Upper lobe of left lung (tissue), 6 donors: Measurements from ENCODE around the gene SPOP. TPM values are rescaled to one million over a fixed set of nuclear protein-coding genes. Genes with fewer than 3 reads are reported as not detected.
A peak's percentile ranks its signal among the peaks of the same experiment; 100 is the strongest.

Experiments
- ATAC-seq, 2 donors: fragments of 200-7000 bp; cut with Tn5 transposase; one replicate each; pipeline ENCODE4 v1.9.1; 2022; ENCODE audit warnings: mild to moderate bottlenecking in 2 of 2, moderate library complexity in 2 of 2; ENCODE audit not compliant: low FRiP score in 2 of 2
- DNase-seq, 2 donors: peaks; one replicate each; pipeline ENCODE4 v3.0.0-alpha.2; 2019 to 2020
- H3K27ac ChIP-seq, 4 donors: fragments of 200-600 bp; sonication (generic); one replicate each; pipeline ENCODE4 v1.5.1; 2016 to 2019
- H3K27me3 ChIP-seq, 4 donors: fragments of 200-600 bp; sonication (generic); one replicate each; pipeline ENCODE4 v1.5.1; 2017 to 2019
- H3K36me3 ChIP-seq, 4 donors: fragments of 200-600 bp; sonication (generic); one replicate each; pipeline ENCODE4 v1.5.1; 2016 to 2019
- H3K4me1 ChIP-seq, 4 donors: fragments of 200-600 bp; sonication (generic); one replicate each; pipeline ENCODE4 v1.5.1; 2018 to 2019
- H3K4me3 ChIP-seq, 4 donors: fragments of 200-600 bp; sonication (generic); one replicate each; pipeline ENCODE4 v1.5.1; 2017 to 2019; ENCODE audit warnings: mild to moderate bottlenecking in 2 of 4, moderate library complexity in 1 of 4
- H3K9me3 ChIP-seq, 4 donors: fragments of 200-600 bp; sonication (generic); one replicate each; pipeline ENCODE4 v1.5.1; 2018 to 2019
- EP300 ChIP-seq, 4 donors: sonication (generic); formaldehyde crosslinking; IDR thresholded peaks; one replicate each; pipeline ENCODE4 v1.5.1; 2017; ENCODE audit warnings: antibody characterized with exemption in 4 of 4, control low read depth in 2 of 4
- POLR2A ChIP-seq, 4 donors: fragments of 450-650 bp; IDR thresholded peaks; one replicate each; pipeline ENCODE4 v1.5.1; 2016 to 2017; ENCODE audit warnings: antibody characterized with exemption in 4 of 4, mild to moderate bottlenecking in 2 of 4
- POLR2AphosphoS5 ChIP-seq, 2 donors: sonication (generic); formaldehyde crosslinking; IDR thresholded peaks; one replicate each; pipeline ENCODE4 v1.5.1; 2017; ENCODE audit warnings: antibody characterized with exemption in 2 of 2
- WGBS, 2 donors: methylation state at CpG; one replicate each; pipeline ENCODE4 v1.1.5; 2017 to 2018; 5-methylcytosine and 5-hydroxymethylcytosine counted together
- total RNA-seq, 6 donors: library from RNA; depleted of rRNA in 4 of 6; stranded (reverse); fragments of >200 nt in 4 of 6; gene quantifications; one replicate each; pipeline versions ENCODE4 v1.1.0 to v1.2.1, GENCODE V29; 2016 to 2021
- TF ChIP-seq, protein P1 (sequence below), 6 experiments: fragments of 450-650 bp in 4 of 6; fragments of 200-600 bp in 2 of 6; sonication (generic) in 2 of 6; IDR thresholded peaks; one replicate each; pipeline ENCODE4 v1.5.1; 2016 to 2019; ENCODE audit warnings: antibody characterized with exemption in 6 of 6
- donor health status: DM: no; HTN: no; CAD: no; lungs with moderate emphysema.
- donor health status: DM: no; HTN: yes; CAD: no; lungs with severe emphysema.

The SPOP gene
- total RNA-seq, 6 donors from 2014 or later: 56.6 to 99.2 (median 80.4) TPM

DNA sequence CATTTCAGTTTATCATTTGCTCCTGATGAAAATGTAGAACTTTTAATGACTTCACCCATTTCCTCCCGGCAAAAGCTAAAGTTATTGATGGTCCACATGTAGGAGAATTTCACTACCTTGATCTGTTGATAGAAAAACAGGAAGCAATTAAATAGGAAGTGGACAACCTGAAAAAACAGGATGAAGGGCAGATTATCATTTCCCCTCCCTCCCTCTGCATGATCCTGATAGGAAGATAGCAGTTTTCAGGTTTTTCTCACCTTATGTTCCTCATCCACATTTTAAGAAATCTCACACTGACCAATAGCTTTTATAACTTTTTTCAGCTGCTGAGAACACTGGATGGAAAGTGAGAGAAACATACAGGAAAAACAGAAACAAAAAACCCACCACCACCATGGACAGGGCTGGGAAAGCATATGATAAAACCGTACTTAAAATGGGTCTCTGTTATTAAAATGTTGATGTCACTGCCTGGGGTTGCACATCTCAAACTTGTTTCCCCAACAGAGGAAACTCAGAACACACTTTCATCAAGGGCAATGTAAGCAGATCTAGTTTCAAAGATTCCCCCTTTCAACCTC lies 55.9 kb downstream of the SPOP start:
- Histone ChIP-seq H3K9me3 (no peaks in the 10 kb centered on the region), H3K27me3 (no peaks in the 10 kb centered on the region), H3K36me3 (peaks cover 12 to 54% (median 30%) of the 10 kb centered on the region in 4 donors), H3K4me3 (no peak overlapping the region), H3K27ac (no peak overlapping the region), H3K4me1 (peaks cover 3 to 25% (median 14%) of the 10 kb centered on the region in 4 donors)
- DNase-seq: no peak
- 57 to 60% methylated on average over 2 of the region's 2 CpGs for WGBS, 2 donors
- ATAC-seq: no peak
- TF ChIP-seq POLR2AphosphoS5 (IDR thresholded peaks at IDR 0.05) (no peak), POLR2A (IDR thresholded peaks at IDR 0.05) (no peak), EP300 (IDR thresholded peaks at IDR 0.05) (no peak)
- TF ChIP-seq, protein P1, sequence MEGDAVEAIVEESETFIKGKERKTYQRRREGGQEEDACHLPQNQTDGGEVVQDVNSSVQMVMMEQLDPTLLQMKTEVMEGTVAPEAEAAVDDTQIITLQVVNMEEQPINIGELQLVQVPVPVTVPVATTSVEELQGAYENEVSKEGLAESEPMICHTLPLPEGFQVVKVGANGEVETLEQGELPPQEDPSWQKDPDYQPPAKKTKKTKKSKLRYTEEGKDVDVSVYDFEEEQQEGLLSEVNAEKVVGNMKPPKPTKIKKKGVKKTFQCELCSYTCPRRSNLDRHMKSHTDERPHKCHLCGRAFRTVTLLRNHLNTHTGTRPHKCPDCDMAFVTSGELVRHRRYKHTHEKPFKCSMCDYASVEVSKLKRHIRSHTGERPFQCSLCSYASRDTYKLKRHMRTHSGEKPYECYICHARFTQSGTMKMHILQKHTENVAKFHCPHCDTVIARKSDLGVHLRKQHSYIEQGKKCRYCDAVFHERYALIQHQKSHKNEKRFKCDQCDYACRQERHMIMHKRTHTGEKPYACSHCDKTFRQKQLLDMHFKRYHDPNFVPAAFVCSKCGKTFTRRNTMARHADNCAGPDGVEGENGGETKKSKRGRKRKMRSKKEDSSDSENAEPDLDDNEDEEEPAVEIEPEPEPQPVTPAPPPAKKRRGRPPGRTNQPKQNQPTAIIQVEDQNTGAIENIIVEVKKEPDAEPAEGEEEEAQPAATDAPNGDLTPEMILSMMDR (IDR thresholded peaks at IDR 0.05): no peak

DNA sequence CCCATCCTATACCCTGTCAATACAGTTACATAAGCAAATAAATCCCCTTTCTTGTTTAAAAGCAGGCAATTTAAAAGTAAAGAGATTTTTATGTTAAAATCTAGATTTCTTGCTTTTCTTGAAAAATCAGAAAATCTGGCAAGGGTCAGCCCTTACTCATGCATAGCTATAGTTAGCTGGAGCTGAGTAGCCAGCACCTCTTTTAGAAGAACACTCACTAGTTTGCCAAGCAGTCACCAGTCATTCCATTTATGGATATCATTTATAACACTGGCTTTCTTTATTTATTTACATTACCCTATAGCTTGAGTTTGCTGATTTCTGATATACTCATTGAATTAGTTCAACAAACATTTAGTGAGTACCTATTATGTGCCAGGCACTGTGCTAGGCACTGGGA lies 56.5 kb downstream of the SPOP start:
- H3K9me3 ChIP-seq: no peaks in the 10 kb centered on the region
- no peak for TF ChIP-seq POLR2AphosphoS5 (IDR thresholded peaks at IDR 0.05)
- TF ChIP-seq, protein P1 (IDR thresholded peaks at IDR 0.05): no peak
- TF ChIP-seq EP300 (IDR thresholded peaks at IDR 0.05): no peak
- TF ChIP-seq POLR2A (IDR thresholded peaks at IDR 0.05): no peak
- no peaks in the 10 kb centered on the region for H3K27me3 ChIP-seq
- no peak for ATAC-seq
- no peak overlapping the region for H3K27ac ChIP-seq
- DNase-seq: no peak
- H3K4me1 ChIP-seq: peaks cover 7 to 31% (median 17%) of the 10 kb centered on the region in 4 donors
- peaks cover 12 to 60% (median 30%) of the 10 kb centered on the region in 4 donors for H3K36me3 ChIP-seq
- no peak overlapping the region for H3K4me3 ChIP-seq

DNA sequence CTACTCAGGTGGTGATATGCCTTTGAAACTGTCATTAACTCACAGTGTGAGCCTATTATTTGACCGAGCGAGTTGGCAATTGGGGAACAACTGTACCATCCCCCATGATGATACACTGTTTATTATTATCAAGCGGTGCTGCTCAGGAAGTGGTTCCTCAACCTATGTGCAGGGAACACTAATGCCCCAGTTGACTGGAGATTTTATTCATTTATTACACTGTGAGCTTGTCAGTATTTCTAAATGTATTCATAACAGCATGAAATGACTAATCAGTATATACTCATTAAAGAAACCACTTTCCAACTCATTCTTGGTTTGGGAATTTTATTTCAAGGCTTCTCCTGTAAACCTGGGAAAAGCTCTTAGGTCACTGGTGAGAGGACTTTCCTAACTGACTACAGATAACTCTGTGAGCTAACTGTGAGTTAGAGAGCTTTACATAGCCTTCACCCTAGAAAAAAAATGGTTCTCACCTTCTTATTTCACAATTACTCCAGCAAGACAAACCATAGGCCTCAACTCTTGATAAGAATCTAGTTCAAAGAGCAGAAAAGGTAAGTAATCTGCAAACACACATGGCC lies 59.8 kb downstream of the SPOP start:
- TF ChIP-seq, protein P1 (IDR thresholded peaks at IDR 0.05): no peak
- TF ChIP-seq POLR2A (IDR thresholded peaks at IDR 0.05) (no peak), POLR2AphosphoS5 (IDR thresholded peaks at IDR 0.05) (no peak), EP300 (IDR thresholded peaks at IDR 0.05) (no peak)
- H3K36me3 ChIP-seq: peaks cover 12 to 78% (median 38%) of the 10 kb centered on the region in 4 donors
- no peak overlapping the region for H3K4me3 ChIP-seq
- 72 to 77% methylated on average over 3 of the region's 3 CpGs for WGBS, 2 donors
- H3K9me3 ChIP-seq: no peaks in the 10 kb centered on the region
- no peaks in the 10 kb centered on the region for H3K27me3 ChIP-seq
- ATAC-seq (no peak), DNase-seq (no peak)
- peak overlapping the region in 2 of 4 donors; percentile 0 to 9 for H3K27ac ChIP-seq
- peaks cover 14 to 32% (median 22%) of the 10 kb centered on the region in 4 donors for H3K4me1 ChIP-seq

DNA sequence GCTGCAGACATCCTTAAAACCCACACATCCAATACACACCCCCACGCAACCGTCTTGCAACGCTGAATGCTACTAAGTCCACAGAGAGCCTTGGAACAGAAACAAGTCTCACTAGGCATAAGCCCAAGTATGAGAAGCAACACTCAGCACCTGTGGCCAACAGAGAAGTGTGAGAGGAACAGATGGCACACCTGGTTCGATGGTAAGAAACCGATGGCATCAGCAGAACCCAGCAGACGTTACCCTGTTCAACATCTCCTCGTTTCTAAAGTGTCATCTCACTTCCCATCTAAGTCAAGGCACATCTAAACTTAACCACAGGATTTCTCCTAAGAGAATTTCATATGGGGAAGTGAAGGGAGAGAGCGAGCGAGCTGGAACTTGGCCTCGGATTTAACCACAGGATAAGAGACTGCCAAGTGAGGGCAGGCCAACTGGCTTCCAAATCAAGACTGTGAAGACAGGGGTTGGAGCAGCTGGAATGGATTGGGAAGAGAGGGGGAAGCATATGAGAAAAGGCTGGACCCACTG lies 61.2 kb downstream of the SPOP start:
- H3K9me3 ChIP-seq: no peaks in the 10 kb centered on the region
- peaks cover 12 to 69% (median 35%) of the 10 kb centered on the region in 4 donors for H3K36me3 ChIP-seq
- peak overlapping the region in 1 of 4 donors; percentile 42 for H3K27ac ChIP-seq
- no peak for TF ChIP-seq EP300 (IDR thresholded peaks at IDR 0.05)
- TF ChIP-seq, protein P1 (IDR thresholded peaks at IDR 0.05): no peak
- TF ChIP-seq POLR2AphosphoS5 (IDR thresholded peaks at IDR 0.05): no peak
- no peak for TF ChIP-seq POLR2A (IDR thresholded peaks at IDR 0.05)
- no peaks in the 10 kb centered on the region for H3K27me3 ChIP-seq
- WGBS, 2 donors: 58 to 68% methylated on average over 9 to 10 of the region's 10 CpGs
- H3K4me1 ChIP-seq: peaks cover 12 to 27% (median 20%) of the 10 kb centered on the region in 4 donors
- peak; percentile 68 to 90 for ATAC-seq
- no peak for DNase-seq
- no peak overlapping the region for H3K4me3 ChIP-seq
